A549 (cell line): ENCODE data around the gene PSMA4. TPM values are rescaled to one million over a fixed set of nuclear protein-coding genes. Genes with fewer than 3 reads are reported as not detected.

Experiments
- ATAC-seq, 2 experiments: fragments of 200-7000 bp in 1 of 2; fragments of >200 bp in 1 of 2; cut with Nextera tagmentation in 1 of 2; cut with Tn5 transposase in 1 of 2; 3 replicates each; pipeline versions ENCODE4 v1.8.0 to v1.9.1; 2018 to 2020; ENCODE audit warnings: mild to moderate bottlenecking in 1 of 2, moderate library complexity in 1 of 2
- CTCF ChIA-PET: fragments of 300-600 bp; sonication (Branson Sonifier 250); formaldehyde crosslinking; extraction: SDS; loops from one replicate; lab custom pipeline; 2021; ENCODE audit warnings: antibody characterized with exemption, inconsistent platforms; lab: Yijun Ruan, JAX
- POLR2A ChIA-PET: fragments of 350-600 bp; formaldehyde crosslinking; extraction: SDS; loops from one replicate; lab custom pipeline; 2021; ENCODE audit warnings: antibody characterized with exemption, inconsistent platforms; lab: Yijun Ruan, JAX
- DNase-seq, 2 experiments: peaks; one replicate each; pipeline versions ENCODE4 v3.0.0 to v3.0.0-alpha.2; 2011 to 2016; ENCODE audit warnings: low read depth in 1 of 2, low spot score in 1 of 2
- FAIRE-seq: peaks from 2 replicates; lab custom pipeline; 2011; peaks lifted over from hg19 to GRCh38; lab: Jason Lieb, UNC
- H3K27ac ChIP-seq, 2 experiments: fragments of >200 bp; sonication (Bioruptor Twin); formaldehyde crosslinking; 3 replicates each; pipeline ENCODE4 v1.5.1; 2016 to 2017
- H3K4me1 ChIP-seq: fragments of >200 bp; sonication (Bioruptor Twin); formaldehyde crosslinking; 3 replicates; pipeline ENCODE4 v1.6.1; 2016
- H3K4me2 ChIP-seq: fragments of >200 bp; sonication (Bioruptor Twin); formaldehyde crosslinking; 3 replicates; pipeline ENCODE4 v1.6.1; 2016
- H3K4me3 ChIP-seq: fragments of >200 bp; sonication (Bioruptor Twin); formaldehyde crosslinking; 3 replicates; pipeline ENCODE4 v1.5.1; 2016
- H3K9me3 ChIP-seq: fragments of >200 bp; sonication (Bioruptor Twin); formaldehyde crosslinking; 3 replicates; pipeline ENCODE4 v1.6.1; 2016
- ATOH8 ChIP-seq: fragments of 250-450 bp; sonication (Bioruptor Pico); IDR thresholded peaks from 2 replicates; pipeline ENCODE4 v1.5.0; 2020; ENCODE audit warnings: low read depth, mild to moderate bottlenecking, moderate library complexity
- CBX8 ChIP-seq: fragments of 200-600 bp; sonication (generic); IDR thresholded peaks from 2 replicates; pipeline ENCODE4 v1.6.1; 2016
- CEBPB ChIP-seq, 2 experiments: fragments of >200 bp in 1 of 2; sonication (Bioruptor Twin) in 1 of 2; formaldehyde crosslinking in 1 of 2; IDR thresholded peaks; 2 replicates each; pipeline ENCODE4 v1.6.1; 2012 to 2016
- EHF ChIP-seq: fragments of 250-450 bp; sonication (Bioruptor Pico); IDR thresholded peaks from 2 replicates; pipeline ENCODE4 v1.5.0; 2020; ENCODE audit warnings: mild to moderate bottlenecking
- GATA3 ChIP-seq: IDR thresholded peaks from 2 replicates; pipeline ENCODE4 v1.6.1; 2012; ENCODE audit warnings: borderline replicate concordance
- HDAC2 ChIP-seq: fragments of 200-600 bp; sonication (generic); IDR thresholded peaks from 2 replicates; pipeline ENCODE4 v1.6.1; 2016
- HEYL ChIP-seq: fragments of 250-450 bp; sonication (Bioruptor Pico); IDR thresholded peaks from 2 replicates; pipeline ENCODE4 v1.8.0; 2021; ENCODE audit warnings: mild to moderate bottlenecking, moderate library complexity
- HOXA7 ChIP-seq: fragments of 250-450 bp; sonication (Bioruptor Pico); IDR thresholded peaks from 2 replicates; pipeline ENCODE4 v1.5.0; 2020; ENCODE audit warnings: mild to moderate bottlenecking, moderate library complexity
- HOXB13 ChIP-seq: fragments of 250-450 bp; sonication (Bioruptor Pico); IDR thresholded peaks from 2 replicates; pipeline ENCODE4 v1.5.0; 2020; ENCODE audit warnings: low read depth, mild to moderate bottlenecking, moderate library complexity
- HOXB5 ChIP-seq: fragments of 250-450 bp; sonication (Bioruptor Pico); IDR thresholded peaks from 2 replicates; pipeline ENCODE4 v1.5.0; 2020; ENCODE audit warnings: mild to moderate bottlenecking, moderate library complexity
- JUN ChIP-seq, 2 experiments: fragments of >200 bp; sonication (Bioruptor Twin); formaldehyde crosslinking; IDR thresholded peaks; 2 replicates in 1 of 2; 3 replicates in 1 of 2; pipeline ENCODE4 v1.6.1; 2016 to 2017
- KDM1A ChIP-seq: fragments of 200-600 bp; sonication (generic); IDR thresholded peaks from 2 replicates; pipeline ENCODE4 v1.6.1; 2016; ENCODE audit warnings: low read depth, mild to moderate bottlenecking
- KDM5A ChIP-seq: fragments of 200-600 bp; sonication (generic); IDR thresholded peaks from 2 replicates; pipeline ENCODE4 v1.6.1; 2016; ENCODE audit warnings: antibody characterized with exemption, mild to moderate bottlenecking
- MYC ChIP-seq: IDR thresholded peaks from 2 replicates; pipeline ENCODE4 v1.6.1; 2012; ENCODE audit warnings: mild to moderate bottlenecking, inconsistent platforms, low read length, improper control_type of control experiment, borderline replicate concordance
- NPAS2 ChIP-seq: fragments of 250-450 bp; sonication (Bioruptor Pico); IDR thresholded peaks from 2 replicates; pipeline ENCODE4 v1.8.0; 2022; ENCODE audit warnings: mild to moderate bottlenecking, moderate library complexity, borderline replicate concordance
- POLR2A ChIP-seq: IDR thresholded peaks from 2 replicates; pipeline ENCODE4 v1.6.1; 2012; ENCODE audit warnings: mild to moderate bottlenecking, low read length
- RARB ChIP-seq: fragments of 250-450 bp; sonication (Bioruptor Pico); IDR thresholded peaks from 2 replicates; pipeline ENCODE4 v1.8.0; 2021; ENCODE audit warnings: mild to moderate bottlenecking, moderate library complexity
- RCOR1 ChIP-seq: fragments of 150-350 bp; IDR thresholded peaks from 2 replicates; pipeline ENCODE4 v1.6.1; 2014; ENCODE audit warnings: antibody characterized with exemption, low read length, low read depth
- RFX5 ChIP-seq: fragments of 450-650 bp; IDR thresholded peaks from 2 replicates; pipeline ENCODE4 v1.7.1; 2014; ENCODE audit warnings: antibody characterized with exemption, mild to moderate bottlenecking, moderate library complexity
- SREBF2 ChIP-seq: fragments of 450-650 bp; IDR thresholded peaks from 2 replicates; pipeline ENCODE4 v1.6.1; 2014; ENCODE audit warnings: mild to moderate bottlenecking, moderate library complexity
- WGBS: methylation state at CpG from one replicate; pipeline ENCODE4 v1.1.6; 2017; ENCODE audit errors: missing lambda C conversion rate; 5-methylcytosine and 5-hydroxymethylcytosine counted together
- polyA plus RNA-seq, 4 experiments: library from polyadenylated mRNA; depleted of rRNA in 3 of 4; stranded (reverse); fragments of >200 nt; fragmentation: RNase III in 1 of 4; extraction: RNeasy Plus Mini Kit Qiagen cat#74134 plus additional on column Dnase treatment in 1 of 4; gene quantifications; 2 replicates in 3 of 4; 3 replicates in 1 of 4; pipeline ENCODE4 v1.2.3, GENCODE V29; 2011 to 2017
- TF ChIP-seq, protein P1 (sequence below): fragments of >200 bp; sonication (Bioruptor Twin); formaldehyde crosslinking; IDR thresholded peaks from 3 replicates; pipeline ENCODE4 v1.5.1; 2016
- TF ChIP-seq, protein P2 (sequence below): fragments of >200 bp; sonication (Bioruptor Twin); formaldehyde crosslinking; IDR thresholded peaks from 2 replicates; pipeline ENCODE4 v1.6.1; 2016
- TF ChIP-seq, protein P3 (sequence below): fragments of 200-600 bp; sonication (generic); IDR thresholded peaks from 2 replicates; pipeline ENCODE4 v1.6.1; 2016; ENCODE audit warnings: antibody characterized with exemption, mild to moderate bottlenecking, moderate library complexity
- TF ChIP-seq, protein P4 (sequence below): fragments of 250-450 bp; sonication (Bioruptor Pico); IDR thresholded peaks from 2 replicates; pipeline ENCODE4 v1.5.0; 2021; ENCODE audit warnings: mild to moderate bottlenecking, moderate library complexity, borderline replicate concordance

Gene PSMA4
- polyA plus RNA-seq, 2 of the 4 experiments (the other 2 are of a cell fraction), result 589 to 719 TPM

DNA sequence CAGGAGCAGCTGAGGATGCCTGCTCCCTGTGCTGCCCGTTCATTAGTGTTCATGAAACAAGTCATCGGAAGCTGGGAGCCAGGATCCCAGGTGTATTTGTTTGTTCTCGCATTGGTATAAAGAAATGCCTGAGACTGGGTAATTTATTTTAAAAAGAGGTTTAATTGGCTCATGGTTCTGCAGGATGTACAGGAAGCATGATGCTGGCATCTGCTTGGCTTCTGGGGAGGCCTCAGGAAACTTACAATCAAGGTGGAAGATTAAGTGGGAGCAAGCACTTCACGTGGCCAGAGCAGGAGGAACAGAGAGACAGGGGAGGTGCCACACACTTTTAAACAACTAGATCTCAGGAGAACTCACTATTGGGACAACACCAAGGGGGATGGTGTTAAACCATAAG, 38.4 kb upstream of the PSMA4 start:
- Histone ChIP-seq H3K4me2 (no peak overlapping the region), H3K4me3 (no peak overlapping the region), H3K27ac (no peak overlapping the region), H3K4me1 (0 out of 3 replicates have a peak, but pooled peaks cover 3% of the 10 kb centered on the region), H3K9me3 (0 out of 3 replicates have a peak, but pooled peaks cover 3% of the 10 kb centered on the region)
- no peak for ATAC-seq
- no peak for TF ChIP-seq RCOR1
- TF ChIP-seq, protein P1, sequence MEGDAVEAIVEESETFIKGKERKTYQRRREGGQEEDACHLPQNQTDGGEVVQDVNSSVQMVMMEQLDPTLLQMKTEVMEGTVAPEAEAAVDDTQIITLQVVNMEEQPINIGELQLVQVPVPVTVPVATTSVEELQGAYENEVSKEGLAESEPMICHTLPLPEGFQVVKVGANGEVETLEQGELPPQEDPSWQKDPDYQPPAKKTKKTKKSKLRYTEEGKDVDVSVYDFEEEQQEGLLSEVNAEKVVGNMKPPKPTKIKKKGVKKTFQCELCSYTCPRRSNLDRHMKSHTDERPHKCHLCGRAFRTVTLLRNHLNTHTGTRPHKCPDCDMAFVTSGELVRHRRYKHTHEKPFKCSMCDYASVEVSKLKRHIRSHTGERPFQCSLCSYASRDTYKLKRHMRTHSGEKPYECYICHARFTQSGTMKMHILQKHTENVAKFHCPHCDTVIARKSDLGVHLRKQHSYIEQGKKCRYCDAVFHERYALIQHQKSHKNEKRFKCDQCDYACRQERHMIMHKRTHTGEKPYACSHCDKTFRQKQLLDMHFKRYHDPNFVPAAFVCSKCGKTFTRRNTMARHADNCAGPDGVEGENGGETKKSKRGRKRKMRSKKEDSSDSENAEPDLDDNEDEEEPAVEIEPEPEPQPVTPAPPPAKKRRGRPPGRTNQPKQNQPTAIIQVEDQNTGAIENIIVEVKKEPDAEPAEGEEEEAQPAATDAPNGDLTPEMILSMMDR, result no peak
- TF ChIP-seq JUN (IDR thresholded peaks at IDR 0.05), result no peak
- no peak for TF ChIP-seq KDM5A
- TF ChIP-seq KDM1A, result no peak
- TF ChIP-seq SREBF2, result no peak
- no peak for TF ChIP-seq RFX5
- WGBS, result 93% methylated on average over 4 of the region's 4 CpGs
- ChIA-PET POLR2A (interaction anchor here (1.2 kb wide), 1 partner anchor 38 kb away, joined by 3 read pairs; no protein-coding TSS in a partner anchor), CTCF (interaction anchor here (0.9 kb wide), 1 partner anchor 79 kb away, joined by 3 read pairs; no protein-coding TSS in a partner anchor)
- no peak for DNase-seq
- FAIRE-seq, result no peak

- WGBS, result 94% methylated on average over 2 of the region's 2 CpGs
- Histone ChIP-seq H3K9me3 (0 out of 3 replicates have a peak, but pooled peaks cover 3% of the 10 kb centered on the region), H3K4me1 (0 out of 3 replicates have a peak, but pooled peaks cover 3% of the 10 kb centered on the region), H3K27ac (no peak overlapping the region), H3K4me3 (no peak overlapping the region), H3K4me2 (no peak overlapping the region)
- CTCF ChIA-PET, result interaction anchor here (0.9 to 1.3 kb wide), 2 partner anchors 79 to 195 kb away, joined by 3 read pairs; no protein-coding TSS in a partner anchor
- DNase-seq (no peak), FAIRE-seq (no peak), ATAC-seq (no peak)
- POLR2A ChIA-PET, result interaction anchor here (0.6 to 1.2 kb wide), 2 partner anchors 9 to 37 kb away, joined by 3 read pairs; no protein-coding TSS in a partner anchor
- TF ChIP-seq HOXB5 (CRISPR knock-in tag) (no peak), EHF (no peak), HEYL (CRISPR knock-in tag) (no peak), CBX8 (no peak)
Observed at GRCh38 chr15:78502641-78503040, 37.6 kb upstream of the PSMA4 start.

DNA sequence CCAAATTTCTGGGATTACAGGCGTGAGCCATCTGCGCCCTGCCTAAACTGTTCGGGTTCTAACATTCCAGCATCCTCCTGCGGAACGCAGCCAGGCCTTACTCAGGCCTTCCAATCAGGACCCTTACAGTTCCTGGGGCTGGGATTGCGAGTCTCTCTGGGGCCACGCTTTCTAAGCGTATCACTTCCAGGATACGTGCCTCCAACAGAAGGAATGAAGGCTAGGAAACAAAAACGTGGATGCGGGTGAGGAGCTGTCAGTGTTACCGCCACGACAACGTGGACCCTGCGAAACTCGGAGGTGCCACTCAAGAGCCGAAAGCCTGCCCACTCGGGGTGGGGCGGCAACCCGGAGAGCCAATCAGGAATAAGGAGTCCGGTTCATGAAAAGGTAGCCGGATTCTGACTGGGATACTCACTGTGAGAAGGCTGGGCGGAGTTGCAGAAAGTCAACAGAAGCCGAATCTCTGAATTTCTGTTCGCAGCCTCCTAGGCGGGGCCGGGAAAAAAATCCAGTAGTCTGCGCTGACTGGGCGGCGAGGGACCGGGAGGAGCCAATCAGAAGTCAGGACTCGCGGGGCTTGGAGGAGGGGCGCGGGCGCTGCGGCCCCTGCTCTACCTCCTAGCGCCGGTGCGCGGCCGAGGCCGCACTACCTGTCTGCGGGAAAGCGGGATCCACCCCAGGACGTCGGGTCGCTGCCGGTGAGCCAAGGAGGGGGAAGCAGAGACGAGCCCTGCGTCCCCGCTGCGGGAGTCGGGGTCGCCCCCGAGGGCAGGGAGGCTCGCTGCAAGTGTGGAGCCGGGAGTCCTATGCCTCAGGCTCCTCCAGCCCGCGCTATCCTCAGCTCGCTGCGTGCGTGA, 33.0 kb upstream of the PSMA4 start, which contains the start of gene HYKK:
Gene HYKK (plus strand): TSS at position 607 of the 860 bp plus-strand sequence. CDS start 5,512 bp downstream, outside the sequence.
- ChIA-PET CTCF (interaction anchor here (0.9 to 1.9 kb wide), 5 partner anchors 10 to 199 kb away, joined by 3 to 6 read pairs (median 3); partner anchors contain the start of gene CHRNA5), POLR2A (interaction anchor here (0.6 to 2.2 kb wide), 6 partner anchors 13 to 208 kb away, joined by 3 to 20 read pairs (median 3); partner anchors contain the start of genes CHRNA5, IREB2, PSMA4 and SKIC8)
- peaks cover 10% of the 10 kb centered on the region; the same call in 2 of the 3 replicates for H3K4me1 ChIP-seq
- peak; percentile 70 for FAIRE-seq
- H3K27ac ChIP-seq, result peak within 1 kb of the TSS; percentile 70 to 84
- peak; percentile 98 to 99 for DNase-seq
- peak; percentile 96 to 97 for ATAC-seq
- WGBS, result 1% methylated on average over 56 of the region's 63 CpGs
- peak within 1 kb of the TSS; percentile 87 for H3K4me2 ChIP-seq
- H3K9me3 ChIP-seq, result no peaks in the 10 kb centered on the region
- H3K4me3 ChIP-seq, result peak within 1 kb of the TSS; percentile 71
- TF ChIP-seq RARB (CRISPR knock-in tag) (no peak), ATOH8 (no peak), CEBPB (IDR thresholded peaks at IDR 0.05) (no peak), POLR2A (peak; percentile 87), KDM1A (no peak), HOXA7 (CRISPR knock-in tag) (no peak), HOXB13 (CRISPR knock-in tag) (no peak), HDAC2 (no peak; the same call in 1 of the 2 replicates), NPAS2 (CRISPR knock-in tag) (no peak), MYC (peak; percentile 53; the same call in 1 of the 2 replicates), GATA3 (no peak; the same call in 1 of the 2 replicates)
- TF ChIP-seq, protein P2, sequence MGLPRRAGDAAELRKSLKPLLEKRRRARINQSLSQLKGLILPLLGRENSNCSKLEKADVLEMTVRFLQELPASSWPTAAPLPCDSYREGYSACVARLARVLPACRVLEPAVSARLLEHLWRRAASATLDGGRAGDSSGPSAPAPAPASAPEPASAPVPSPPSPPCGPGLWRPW, result no peak
- TF ChIP-seq, protein P3, sequence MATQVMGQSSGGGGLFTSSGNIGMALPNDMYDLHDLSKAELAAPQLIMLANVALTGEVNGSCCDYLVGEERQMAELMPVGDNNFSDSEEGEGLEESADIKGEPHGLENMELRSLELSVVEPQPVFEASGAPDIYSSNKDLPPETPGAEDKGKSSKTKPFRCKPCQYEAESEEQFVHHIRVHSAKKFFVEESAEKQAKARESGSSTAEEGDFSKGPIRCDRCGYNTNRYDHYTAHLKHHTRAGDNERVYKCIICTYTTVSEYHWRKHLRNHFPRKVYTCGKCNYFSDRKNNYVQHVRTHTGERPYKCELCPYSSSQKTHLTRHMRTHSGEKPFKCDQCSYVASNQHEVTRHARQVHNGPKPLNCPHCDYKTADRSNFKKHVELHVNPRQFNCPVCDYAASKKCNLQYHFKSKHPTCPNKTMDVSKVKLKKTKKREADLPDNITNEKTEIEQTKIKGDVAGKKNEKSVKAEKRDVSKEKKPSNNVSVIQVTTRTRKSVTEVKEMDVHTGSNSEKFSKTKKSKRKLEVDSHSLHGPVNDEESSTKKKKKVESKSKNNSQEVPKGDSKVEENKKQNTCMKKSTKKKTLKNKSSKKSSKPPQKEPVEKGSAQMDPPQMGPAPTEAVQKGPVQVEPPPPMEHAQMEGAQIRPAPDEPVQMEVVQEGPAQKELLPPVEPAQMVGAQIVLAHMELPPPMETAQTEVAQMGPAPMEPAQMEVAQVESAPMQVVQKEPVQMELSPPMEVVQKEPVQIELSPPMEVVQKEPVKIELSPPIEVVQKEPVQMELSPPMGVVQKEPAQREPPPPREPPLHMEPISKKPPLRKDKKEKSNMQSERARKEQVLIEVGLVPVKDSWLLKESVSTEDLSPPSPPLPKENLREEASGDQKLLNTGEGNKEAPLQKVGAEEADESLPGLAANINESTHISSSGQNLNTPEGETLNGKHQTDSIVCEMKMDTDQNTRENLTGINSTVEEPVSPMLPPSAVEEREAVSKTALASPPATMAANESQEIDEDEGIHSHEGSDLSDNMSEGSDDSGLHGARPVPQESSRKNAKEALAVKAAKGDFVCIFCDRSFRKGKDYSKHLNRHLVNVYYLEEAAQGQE, result no peak
- TF ChIP-seq, protein P4, sequence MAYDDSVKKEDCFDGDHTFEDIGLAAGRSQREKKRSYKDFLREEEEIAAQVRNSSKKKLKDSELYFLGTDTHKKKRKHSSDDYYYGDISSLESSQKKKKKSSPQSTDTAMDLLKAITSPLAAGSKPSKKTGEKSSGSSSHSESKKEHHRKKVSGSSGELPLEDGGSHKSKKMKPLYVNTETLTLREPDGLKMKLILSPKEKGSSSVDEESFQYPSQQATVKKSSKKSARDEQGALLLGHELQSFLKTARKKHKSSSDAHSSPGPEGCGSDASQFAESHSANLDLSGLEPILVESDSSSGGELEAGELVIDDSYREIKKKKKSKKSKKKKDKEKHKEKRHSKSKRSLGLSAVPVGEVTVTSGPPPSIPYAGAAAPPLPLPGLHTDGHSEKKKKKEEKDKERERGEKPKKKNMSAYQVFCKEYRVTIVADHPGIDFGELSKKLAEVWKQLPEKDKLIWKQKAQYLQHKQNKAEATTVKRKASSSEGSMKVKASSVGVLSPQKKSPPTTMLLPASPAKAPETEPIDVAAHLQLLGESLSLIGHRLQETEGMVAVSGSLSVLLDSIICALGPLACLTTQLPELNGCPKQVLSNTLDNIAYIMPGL (CRISPR knock-in tag), result no peak
